H54 (cell line): Measurements from ENCODE around the gene PSMD7.

ENCODE experiments used
- DNase-seq: peaks from one replicate; pipeline ENCODE4 v3.0.0; 2011; ENCODE audit warnings: low spot score, mixed read lengths; ENCODE audit not compliant: insufficient read length
- FAIRE-seq: peaks from 3 replicates; lab custom pipeline; 2011; peaks lifted over from hg19 to GRCh38; lab: Jason Lieb, UNC
- POLR2A ChIP-seq: IDR thresholded peaks from 2 replicates; pipeline ENCODE4 v1.6.1; 2011; ENCODE audit warnings: low read depth, mild to moderate bottlenecking, low read length

The PSMD7 gene

GRCh38 chr16:74279805-74280204 is 16.8 kb upstream of the PSMD7 start:
- no peak for FAIRE-seq
- no peak for TF ChIP-seq POLR2A

GRCh38 chr16:74280448-74280847 is 16.2 kb upstream of the PSMD7 start:
- no peak for TF ChIP-seq POLR2A
- FAIRE-seq, result no peak
- no peak for DNase-seq

More at GRCh38 chr16:74279805-74280204, 16.8 kb upstream of the PSMD7 start:
- DNase-seq, result no peak

- DNase-seq (no peak), FAIRE-seq (no peak)
- no peak for TF ChIP-seq POLR2A
These were observed 15.3 kb upstream of the PSMD7 start for GRCh38 chr16:74281300-74281699.

- no peak for TF ChIP-seq POLR2A
- DNase-seq (no peak), FAIRE-seq (no peak)
These were observed 12.9 kb upstream of the PSMD7 start for GRCh38 chr16:74283716-74284115.

GRCh38 chr16:74288065-74288464 is 8.5 kb upstream of the PSMD7 start:
- DNase-seq, result no peak
- no peak for TF ChIP-seq POLR2A
- no peak for FAIRE-seq

GRCh38 chr16:74290356-74290755 is 6.3 kb upstream of the PSMD7 start:
- no peak for TF ChIP-seq POLR2A
- DNase-seq, result no peak
- no peak for FAIRE-seq

GRCh38 chr16:74291176-74291575 is 5.4 kb upstream of the PSMD7 start:
- TF ChIP-seq POLR2A, result no peak
- FAIRE-seq, result no peak
- DNase-seq, result no peak

- TF ChIP-seq POLR2A, result no peak
- no peak for FAIRE-seq
- no peak for DNase-seq
These were observed 4.9 kb upstream of the PSMD7 start for GRCh38 chr16:74291577-74292208.

GRCh38 chr16:74296104-74296431 is 546 bp upstream of the PSMD7 start:
- DNase-seq, result no peak
- no peak for TF ChIP-seq POLR2A
- FAIRE-seq, result no peak

- no peak for TF ChIP-seq POLR2A
- DNase-seq, result no peak
- FAIRE-seq, result no peak
These were observed 591 bp downstream of the PSMD7 start for GRCh38 chr16:74297145-74297665.

- DNase-seq (no peak), FAIRE-seq (no peak)
- no peak for TF ChIP-seq POLR2A
These were observed 1.5 kb downstream of the PSMD7 start for GRCh38 chr16:74298104-74298503.

GRCh38 chr16:74302341-74302740 is 5.7 kb downstream of the PSMD7 start:
- no peak for TF ChIP-seq POLR2A
- no peak for FAIRE-seq
- DNase-seq, result no peak

GRCh38 chr16:74304164-74304834 is 7.7 kb downstream of the PSMD7 start:
- DNase-seq (no peak), FAIRE-seq (no peak)
- TF ChIP-seq POLR2A, result no peak

GRCh38 chr16:74304835-74305176 is 8.2 kb downstream of the PSMD7 start:
- FAIRE-seq (no peak), DNase-seq (no peak)
- TF ChIP-seq POLR2A, result no peak

GRCh38 chr16:74305281-74305680 is 8.7 kb downstream of the PSMD7 start:
- DNase-seq, result no peak
- FAIRE-seq, result no peak
- no peak for TF ChIP-seq POLR2A
